Body of pancreas (tissue), 4 donors: ENCODE measurements around the gene AMELX.

Source experiments
- POLR2A ChIP-seq, 3 donors: fragments of 450-650 bp; IDR thresholded peaks; one replicate each; pipeline ENCODE4 v1.6.1; 2016; ENCODE audit warnings: antibody characterized with exemption in 3 of 3, mild to moderate bottlenecking in 2 of 3
- TF ChIP-seq, protein P1 (sequence below), 7 experiments: fragments of 450-650 bp in 4 of 7; fragments of 200-600 bp in 3 of 7; sonication (generic) in 3 of 7; IDR thresholded peaks; one replicate each; pipeline ENCODE4 v1.5.1; 2016 to 2019; ENCODE audit warnings: antibody characterized with exemption in 7 of 7

DNA sequence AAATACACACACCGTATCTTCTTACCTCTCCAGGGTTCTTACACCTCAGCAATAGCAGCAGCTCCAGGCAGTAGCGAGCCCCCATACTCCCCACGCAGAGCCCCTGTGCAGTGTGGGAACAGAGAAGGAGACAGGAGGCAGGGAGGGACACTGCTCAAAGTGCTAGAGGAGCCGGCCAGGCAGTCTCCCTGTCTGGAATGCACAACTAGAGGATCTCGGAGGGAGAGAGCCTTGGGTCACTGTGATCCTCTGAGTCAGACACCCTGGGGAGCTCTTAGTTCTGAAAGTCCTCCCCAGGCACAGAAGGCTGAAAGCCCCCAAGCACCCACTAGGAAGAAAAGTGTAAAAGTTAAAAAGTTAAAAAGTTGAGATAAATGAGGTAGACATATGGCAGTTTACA, 16.0 kb downstream of the AMELX start:
- TF ChIP-seq, protein P1, sequence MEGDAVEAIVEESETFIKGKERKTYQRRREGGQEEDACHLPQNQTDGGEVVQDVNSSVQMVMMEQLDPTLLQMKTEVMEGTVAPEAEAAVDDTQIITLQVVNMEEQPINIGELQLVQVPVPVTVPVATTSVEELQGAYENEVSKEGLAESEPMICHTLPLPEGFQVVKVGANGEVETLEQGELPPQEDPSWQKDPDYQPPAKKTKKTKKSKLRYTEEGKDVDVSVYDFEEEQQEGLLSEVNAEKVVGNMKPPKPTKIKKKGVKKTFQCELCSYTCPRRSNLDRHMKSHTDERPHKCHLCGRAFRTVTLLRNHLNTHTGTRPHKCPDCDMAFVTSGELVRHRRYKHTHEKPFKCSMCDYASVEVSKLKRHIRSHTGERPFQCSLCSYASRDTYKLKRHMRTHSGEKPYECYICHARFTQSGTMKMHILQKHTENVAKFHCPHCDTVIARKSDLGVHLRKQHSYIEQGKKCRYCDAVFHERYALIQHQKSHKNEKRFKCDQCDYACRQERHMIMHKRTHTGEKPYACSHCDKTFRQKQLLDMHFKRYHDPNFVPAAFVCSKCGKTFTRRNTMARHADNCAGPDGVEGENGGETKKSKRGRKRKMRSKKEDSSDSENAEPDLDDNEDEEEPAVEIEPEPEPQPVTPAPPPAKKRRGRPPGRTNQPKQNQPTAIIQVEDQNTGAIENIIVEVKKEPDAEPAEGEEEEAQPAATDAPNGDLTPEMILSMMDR (IDR thresholded peaks at IDR 0.05), result no peak
- TF ChIP-seq POLR2A (IDR thresholded peaks at IDR 0.05), result no peak
